Central memory CD8-positive, alpha-beta T cell (primary cell): ENCODE results near the gene POLN.

Experiments used
- ATAC-seq: fragments of 150-1000 bp; cut with Tn5 transposase; replicated peaks from 2 replicates; pipeline ENCODE4 v1.10.0; 2022; ENCODE audit warnings: mild to moderate bottlenecking, moderate FRiP score, moderate number of reproducible peaks; ENCODE audit not compliant: poor library complexity, severe bottlenecking; ENCODE audit errors: extremely low read depth
- DNase-seq, 2 donors: peaks; one replicate each; pipeline ENCODE4 v3.0.0; 2021; ENCODE audit warnings: low spot score in 2 of 2
- H3K27ac Mint-ChIP-seq: one replicate; pipeline ENCODE4 v1.8.0; 2022; ENCODE audit warnings: low read depth, mild to moderate bottlenecking, moderate library complexity, mixed read lengths
- H3K27me3 Mint-ChIP-seq: one replicate; pipeline ENCODE4 v1.8.0; 2022; ENCODE audit warnings: mixed read lengths
- H3K36me3 Mint-ChIP-seq: one replicate; pipeline ENCODE4 v1.8.0; 2022; ENCODE audit warnings: mild to moderate bottlenecking, moderate library complexity, mixed read lengths; ENCODE audit not compliant: insufficient read depth
- H3K4me1 Mint-ChIP-seq: one replicate; pipeline ENCODE4 v1.8.0; 2022; ENCODE audit warnings: mixed read lengths
- H3K4me3 Mint-ChIP-seq: one replicate; pipeline ENCODE4 v1.8.0; 2022; ENCODE audit warnings: mild to moderate bottlenecking, moderate library complexity, mixed read lengths
- H3K9me3 Mint-ChIP-seq: one replicate; pipeline ENCODE4 v1.8.0; 2022; ENCODE audit warnings: mixed read lengths

POLN gene

DNA sequence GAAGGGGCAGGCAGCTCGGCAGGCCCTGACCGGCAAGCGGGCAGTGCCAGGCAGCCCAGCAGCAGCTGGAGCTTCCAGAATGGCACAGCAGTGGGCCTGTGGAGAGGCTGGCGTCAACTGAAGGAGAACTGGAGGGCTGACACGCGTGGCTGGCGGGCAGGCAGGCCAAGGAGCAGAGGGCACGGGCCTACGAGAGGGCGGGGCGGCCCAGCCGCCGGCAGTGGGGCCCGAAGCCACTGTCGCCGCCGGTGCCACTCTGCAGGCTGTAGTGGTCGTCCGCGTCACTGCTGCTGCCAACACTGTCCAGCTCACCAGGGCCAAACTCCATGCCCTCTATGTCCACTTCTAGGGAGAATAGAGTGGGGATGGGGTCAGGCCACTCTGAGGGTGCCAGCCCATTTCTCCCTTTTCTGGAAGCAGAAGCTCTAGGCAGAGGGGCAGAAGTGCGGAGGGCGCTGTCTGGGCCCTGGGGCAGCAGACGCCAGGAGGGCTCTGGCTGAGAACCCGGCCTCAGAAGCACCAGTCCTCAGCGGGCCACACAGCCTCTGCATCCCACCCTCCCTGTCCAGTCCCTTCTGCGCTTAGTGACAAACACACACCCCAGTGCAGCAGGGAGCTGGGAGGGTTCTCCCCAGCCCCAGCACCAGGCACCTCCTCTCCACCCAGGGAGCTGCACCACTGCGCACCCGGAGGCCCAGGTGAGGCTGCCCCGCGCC lies 8.6 kb upstream of the POLN start:
- H3K27ac Mint-ChIP-seq: no peak overlapping the region
- no peaks in the 10 kb centered on the region for H3K27me3 Mint-ChIP-seq
- H3K9me3 Mint-ChIP-seq: no peaks in the 10 kb centered on the region
- no peak overlapping the region for H3K4me3 Mint-ChIP-seq
- peak; percentile 8 to 13 for DNase-seq
- peaks cover 50% of the 10 kb centered on the region for H3K36me3 Mint-ChIP-seq
- H3K4me1 Mint-ChIP-seq: peaks cover 19% of the 10 kb centered on the region
- no peak for ATAC-seq

- peak overlapping the region; percentile 6 for H3K4me3 Mint-ChIP-seq
- ATAC-seq: no peak
- H3K27me3 Mint-ChIP-seq: no peaks in the 10 kb centered on the region
- peak overlapping the region; percentile 40 for H3K27ac Mint-ChIP-seq
- peaks cover 47% of the 10 kb centered on the region for H3K36me3 Mint-ChIP-seq
- peaks cover 22% of the 10 kb centered on the region for H3K4me1 Mint-ChIP-seq
- H3K9me3 Mint-ChIP-seq: no peaks in the 10 kb centered on the region
- peak; percentile 6 to 12 for DNase-seq
Measured at GRCh38 chr4:2249526-2250356, 7.8 kb upstream of the POLN start.

GRCh38 chr4:2248821-2249261 lies 6.9 kb upstream of the POLN start:
- no peaks in the 10 kb centered on the region for H3K9me3 Mint-ChIP-seq
- peak overlapping the region; percentile 6 for H3K4me3 Mint-ChIP-seq

DNA sequence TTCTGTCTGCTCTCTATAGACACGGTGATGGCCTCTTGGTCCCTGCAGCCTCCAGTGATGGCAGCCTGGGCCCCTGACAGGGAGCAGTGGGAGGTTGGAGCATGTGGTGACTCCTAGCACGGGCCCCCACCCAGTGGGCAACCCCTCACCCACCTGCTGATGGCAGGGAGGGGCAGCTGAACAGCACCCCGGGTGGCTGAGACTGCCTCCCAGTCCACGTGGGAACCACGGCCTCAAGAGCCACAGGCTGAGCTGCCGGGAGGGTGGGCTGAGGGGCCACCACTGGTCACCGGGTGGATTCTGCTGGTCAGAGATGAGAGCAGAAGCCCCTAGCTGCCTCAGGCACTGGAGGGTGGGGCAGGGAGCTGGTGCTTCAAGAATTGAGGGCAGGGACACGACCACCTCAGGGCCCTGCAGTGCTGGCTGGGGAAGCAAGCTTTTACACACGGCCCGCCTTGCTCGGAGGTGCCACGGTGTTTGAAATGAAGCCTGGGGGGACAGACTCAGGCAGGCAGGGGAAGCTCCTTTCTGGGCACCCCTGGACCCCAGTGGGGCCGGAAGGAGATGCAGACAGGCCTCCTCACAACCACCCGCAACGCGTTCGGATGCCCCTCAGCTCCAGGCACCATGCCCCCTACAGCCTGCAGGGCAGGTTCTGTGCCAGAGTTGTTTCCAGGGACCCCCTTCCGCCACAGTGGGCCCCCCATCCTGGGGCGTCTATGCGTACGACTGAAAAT lies 6.3 kb upstream of the POLN start:
- DNase-seq: peak; percentile 7 to 12
- Mint-ChIP-seq H3K9me3 (no peaks in the 10 kb centered on the region), H3K4me3 (no peak overlapping the region), H3K27me3 (no peaks in the 10 kb centered on the region), H3K4me1 (peaks cover 26% of the 10 kb centered on the region), H3K36me3 (peaks cover 38% of the 10 kb centered on the region), H3K27ac (peak overlapping the region; percentile 51)
- ATAC-seq: no peak

More at GRCh38 chr4:2248821-2249261, 6.9 kb upstream of the POLN start:
- peak overlapping the region; percentile 40 for H3K27ac Mint-ChIP-seq
- ATAC-seq (no peak), DNase-seq (peak; percentile 9 to 13)
- no peaks in the 10 kb centered on the region for H3K27me3 Mint-ChIP-seq
- peaks cover 20% of the 10 kb centered on the region for H3K4me1 Mint-ChIP-seq
- peaks cover 39% of the 10 kb centered on the region for H3K36me3 Mint-ChIP-seq

GRCh38 chr4:2247128-2248043 lies 5.5 kb upstream of the POLN start:
- no peak for ATAC-seq
- peaks cover 24% of the 10 kb centered on the region for H3K4me1 Mint-ChIP-seq
- H3K27me3 Mint-ChIP-seq: no peaks in the 10 kb centered on the region
- peak overlapping the region; percentile 61 for H3K27ac Mint-ChIP-seq
- no peak overlapping the region for H3K4me3 Mint-ChIP-seq
- no peaks in the 10 kb centered on the region for H3K9me3 Mint-ChIP-seq
- DNase-seq: peak; percentile 9 to 13
- H3K36me3 Mint-ChIP-seq: peaks cover 34% of the 10 kb centered on the region

DNA sequence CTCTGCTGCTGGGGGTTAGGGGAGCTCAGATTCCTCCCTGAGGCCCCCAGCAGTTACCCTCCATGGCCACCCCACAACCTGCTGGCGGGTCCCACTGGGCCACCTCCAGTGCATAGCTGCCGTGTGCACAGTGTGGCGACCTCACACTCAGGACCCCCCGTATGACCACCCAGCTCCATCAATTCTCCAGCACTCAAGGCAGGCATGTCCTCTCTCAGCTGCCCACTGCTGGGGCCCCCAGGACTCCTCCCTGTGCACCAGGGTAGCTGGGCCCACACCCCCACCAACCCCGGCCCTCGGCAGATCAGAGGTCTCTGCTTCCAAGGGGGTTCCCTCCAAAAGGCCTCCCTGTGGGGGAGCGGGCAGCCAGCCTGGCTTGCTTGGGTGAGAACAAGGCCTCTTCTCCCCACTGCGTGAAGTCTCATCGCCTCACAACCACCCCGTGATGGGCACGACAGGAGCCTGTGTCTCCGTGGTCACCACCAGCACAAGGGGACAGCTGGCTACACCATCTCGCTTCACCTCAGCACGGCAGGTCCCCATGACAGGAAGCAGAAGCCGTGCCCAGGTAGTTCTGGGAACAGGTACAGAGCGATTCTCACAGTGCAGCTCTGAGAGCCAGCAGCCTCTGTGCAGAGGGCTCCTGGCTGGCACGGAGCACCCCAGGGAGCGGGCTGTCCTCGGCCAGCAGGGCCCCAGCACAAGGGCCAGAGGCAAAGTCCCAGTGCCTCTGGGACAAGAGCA lies 4.6 kb upstream of the POLN start:
- no peaks in the 10 kb centered on the region for H3K9me3 Mint-ChIP-seq
- ATAC-seq (no peak), DNase-seq (peak; percentile 7 to 14)
- H3K36me3 Mint-ChIP-seq: peaks cover 35% of the 10 kb centered on the region
- H3K4me3 Mint-ChIP-seq: no peak overlapping the region
- H3K27me3 Mint-ChIP-seq: no peaks in the 10 kb centered on the region
- peaks cover 29% of the 10 kb centered on the region for H3K4me1 Mint-ChIP-seq
- H3K27ac Mint-ChIP-seq: peak overlapping the region; percentile 61

- Mint-ChIP-seq H3K4me1 (peaks cover 34% of the 10 kb centered on the region), H3K36me3 (peaks cover 33% of the 10 kb centered on the region), H3K4me3 (no peak overlapping the region), H3K27me3 (no peaks in the 10 kb centered on the region), H3K9me3 (no peaks in the 10 kb centered on the region), H3K27ac (peak overlapping the region; percentile 72)
- DNase-seq (no peak), ATAC-seq (no peak)
Measured at GRCh38 chr4:2245787-2246275, 3.9 kb upstream of the POLN start.

DNA sequence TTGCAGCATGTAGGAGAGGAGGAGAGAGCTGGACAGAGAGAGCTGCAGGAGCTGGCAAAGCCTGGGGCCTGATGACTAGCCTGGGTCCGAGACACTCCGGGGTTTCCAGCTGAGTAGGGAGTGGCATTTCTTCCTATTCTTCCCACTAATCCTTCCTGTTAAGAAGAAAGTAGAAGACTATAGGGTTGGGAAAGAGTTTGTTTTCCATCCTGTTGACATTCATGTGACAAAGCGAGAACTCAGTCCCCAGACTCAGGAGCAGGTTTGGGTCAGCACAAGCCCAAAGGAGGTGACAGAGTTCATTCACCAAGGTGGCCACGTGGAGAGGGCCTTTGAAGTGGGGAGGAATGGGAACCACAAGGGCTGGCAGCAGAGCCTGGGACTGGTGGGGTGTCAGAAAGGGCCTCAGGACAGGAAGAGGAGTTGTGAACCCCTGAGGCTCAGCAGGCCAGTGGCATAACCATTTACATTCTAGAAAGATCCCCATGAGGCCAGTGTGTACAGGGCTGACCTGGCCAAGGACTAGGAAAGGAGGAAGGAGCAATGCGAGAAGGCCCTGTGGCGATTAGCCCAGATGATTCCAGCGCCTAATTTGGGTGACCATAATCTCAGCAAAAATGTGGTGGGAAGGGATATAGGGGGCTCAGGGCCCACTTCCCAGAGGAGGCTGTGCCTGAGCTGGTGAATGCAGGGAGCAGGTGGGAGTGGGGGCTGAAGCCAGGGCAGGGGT lies 3.3 kb upstream of the POLN start:
- Mint-ChIP-seq H3K27ac (peak overlapping the region; percentile 72), H3K4me1 (peaks cover 40% of the 10 kb centered on the region)

DNA sequence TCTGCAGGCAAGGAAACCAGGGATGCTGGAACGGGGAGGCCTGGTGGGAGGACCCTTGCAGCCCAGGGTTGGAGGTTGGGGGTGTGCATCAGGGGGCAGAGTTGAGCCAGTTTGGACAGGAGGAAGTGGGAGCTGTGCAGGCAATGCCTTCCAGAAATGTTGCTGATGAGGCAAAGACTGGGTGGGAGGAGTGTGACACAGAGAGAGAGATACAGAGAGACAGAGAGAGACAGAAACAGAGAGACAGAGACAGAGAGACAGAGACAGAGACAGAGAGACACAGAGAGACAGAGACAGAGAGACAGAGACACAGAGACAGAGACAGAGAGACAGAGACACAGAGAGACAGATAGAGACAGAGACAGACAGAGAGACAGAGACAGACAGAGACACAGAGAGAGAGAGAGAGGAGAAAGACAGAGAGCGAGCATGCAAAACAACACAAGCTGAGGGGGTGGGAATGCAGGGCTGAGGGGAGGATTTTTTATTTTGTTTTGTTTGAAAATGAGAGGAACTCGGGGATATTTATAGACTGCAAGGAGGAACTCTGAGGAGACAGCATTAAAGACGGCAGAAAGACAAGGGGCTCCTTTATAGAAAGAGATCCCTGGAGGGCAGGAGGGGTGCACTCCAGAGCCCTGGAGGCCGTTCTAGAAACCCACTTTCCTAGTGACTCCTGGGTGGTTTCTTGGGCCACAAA lies 1.9 kb upstream of the POLN start:
- ATAC-seq (no peak), DNase-seq (no peak)
- peak overlapping the region; percentile 61 for H3K27ac Mint-ChIP-seq

More for the DNA sequence above, 3.3 kb upstream of the POLN start:
- ATAC-seq: no peak
- Mint-ChIP-seq H3K36me3 (peaks cover 33% of the 10 kb centered on the region), H3K27me3 (no peaks in the 10 kb centered on the region), H3K4me3 (no peak overlapping the region), H3K9me3 (no peaks in the 10 kb centered on the region)
- no peak for DNase-seq

GRCh38 chr4:2241003-2241402 lies 918 bp downstream of the POLN start:
- Mint-ChIP-seq H3K27ac (peak overlapping the region; percentile 99), H3K36me3 (peaks cover 36% of the 10 kb centered on the region), H3K27me3 (no peaks in the 10 kb centered on the region), H3K4me3 (peak overlapping the region; percentile 90), H3K4me1 (peaks cover 72% of the 10 kb centered on the region), H3K9me3 (no peaks in the 10 kb centered on the region)
- peak; percentile 26 for ATAC-seq
- peak in 1 of 2 donors; percentile 8 for DNase-seq

More for the DNA sequence above, 1.9 kb upstream of the POLN start:
- no peaks in the 10 kb centered on the region for H3K27me3 Mint-ChIP-seq
- peaks cover 53% of the 10 kb centered on the region for H3K4me1 Mint-ChIP-seq
- H3K9me3 Mint-ChIP-seq: no peaks in the 10 kb centered on the region
- no peak overlapping the region for H3K4me3 Mint-ChIP-seq
- peaks cover 33% of the 10 kb centered on the region for H3K36me3 Mint-ChIP-seq
